Fibroblast of pulmonary artery (primary cell): ENCODE results near the gene DOHH.

ENCODE experiments used
- DNase-seq: peaks from one replicate; pipeline ENCODE4 v3.0.0-alpha.2; 2010; ENCODE audit warnings: low read depth
- H3K4me3 ChIP-seq: replicated peaks from 2 replicates; pipeline ENCODE4 v1.5.1; 2011; ENCODE audit warnings: low read depth, mild to moderate bottlenecking, control low read depth, low read length, moderate library complexity
- TF ChIP-seq, protein P1 (sequence below): IDR thresholded peaks from 2 replicates; pipeline ENCODE4 v1.5.1; 2011; ENCODE audit warnings: mild to moderate bottlenecking, control low read depth, low read length, inconsistent platforms; ENCODE audit errors: missing control alignments

Gene DOHH

GRCh38 chr19:3499738-3500428 lies 591 bp downstream of the DOHH start:
- TF ChIP-seq, protein P1, sequence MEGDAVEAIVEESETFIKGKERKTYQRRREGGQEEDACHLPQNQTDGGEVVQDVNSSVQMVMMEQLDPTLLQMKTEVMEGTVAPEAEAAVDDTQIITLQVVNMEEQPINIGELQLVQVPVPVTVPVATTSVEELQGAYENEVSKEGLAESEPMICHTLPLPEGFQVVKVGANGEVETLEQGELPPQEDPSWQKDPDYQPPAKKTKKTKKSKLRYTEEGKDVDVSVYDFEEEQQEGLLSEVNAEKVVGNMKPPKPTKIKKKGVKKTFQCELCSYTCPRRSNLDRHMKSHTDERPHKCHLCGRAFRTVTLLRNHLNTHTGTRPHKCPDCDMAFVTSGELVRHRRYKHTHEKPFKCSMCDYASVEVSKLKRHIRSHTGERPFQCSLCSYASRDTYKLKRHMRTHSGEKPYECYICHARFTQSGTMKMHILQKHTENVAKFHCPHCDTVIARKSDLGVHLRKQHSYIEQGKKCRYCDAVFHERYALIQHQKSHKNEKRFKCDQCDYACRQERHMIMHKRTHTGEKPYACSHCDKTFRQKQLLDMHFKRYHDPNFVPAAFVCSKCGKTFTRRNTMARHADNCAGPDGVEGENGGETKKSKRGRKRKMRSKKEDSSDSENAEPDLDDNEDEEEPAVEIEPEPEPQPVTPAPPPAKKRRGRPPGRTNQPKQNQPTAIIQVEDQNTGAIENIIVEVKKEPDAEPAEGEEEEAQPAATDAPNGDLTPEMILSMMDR, result no peak
- no peak for DNase-seq
- H3K4me3 ChIP-seq, result peak overlapping the region; percentile 80

DNA sequence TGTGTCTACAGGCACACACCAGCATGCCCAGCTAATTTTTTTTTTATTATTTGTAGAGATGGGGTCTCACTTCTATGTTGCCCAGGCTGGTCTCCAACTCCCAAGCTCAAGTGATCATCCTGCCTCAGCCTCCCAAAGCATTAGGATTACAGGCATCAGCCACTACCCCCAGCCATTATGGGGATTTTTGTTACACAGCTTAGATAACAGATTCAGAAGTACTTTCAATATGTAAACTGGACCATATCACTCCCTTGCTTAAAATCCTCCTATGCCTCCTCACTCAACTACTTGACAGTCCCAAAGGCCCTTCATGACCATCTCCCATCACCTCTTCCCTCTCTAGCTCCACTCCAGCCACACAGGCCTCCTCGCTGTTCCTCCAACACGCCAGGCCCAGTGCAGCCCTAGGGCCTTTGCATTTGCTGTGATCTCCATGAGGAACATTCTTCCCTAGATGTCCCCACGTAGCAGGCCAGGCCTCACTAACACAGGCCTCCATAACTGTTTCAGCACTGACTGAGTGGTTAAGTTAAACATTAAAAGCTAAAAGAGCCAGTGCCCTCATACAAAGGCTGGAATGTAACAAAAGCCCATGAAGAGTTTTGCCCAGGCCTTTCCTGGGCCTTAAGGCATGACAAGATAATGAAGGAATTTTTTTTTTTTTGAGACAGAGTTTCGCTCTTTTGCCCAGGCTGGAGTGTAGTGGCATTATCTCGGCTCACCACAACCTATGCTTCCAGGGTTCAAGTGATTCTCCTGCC lies 2.5 kb downstream of the DOHH start:
- no peak overlapping the region for H3K4me3 ChIP-seq
- DNase-seq, result no peak
- TF ChIP-seq, protein P1, result no peak

DNA sequence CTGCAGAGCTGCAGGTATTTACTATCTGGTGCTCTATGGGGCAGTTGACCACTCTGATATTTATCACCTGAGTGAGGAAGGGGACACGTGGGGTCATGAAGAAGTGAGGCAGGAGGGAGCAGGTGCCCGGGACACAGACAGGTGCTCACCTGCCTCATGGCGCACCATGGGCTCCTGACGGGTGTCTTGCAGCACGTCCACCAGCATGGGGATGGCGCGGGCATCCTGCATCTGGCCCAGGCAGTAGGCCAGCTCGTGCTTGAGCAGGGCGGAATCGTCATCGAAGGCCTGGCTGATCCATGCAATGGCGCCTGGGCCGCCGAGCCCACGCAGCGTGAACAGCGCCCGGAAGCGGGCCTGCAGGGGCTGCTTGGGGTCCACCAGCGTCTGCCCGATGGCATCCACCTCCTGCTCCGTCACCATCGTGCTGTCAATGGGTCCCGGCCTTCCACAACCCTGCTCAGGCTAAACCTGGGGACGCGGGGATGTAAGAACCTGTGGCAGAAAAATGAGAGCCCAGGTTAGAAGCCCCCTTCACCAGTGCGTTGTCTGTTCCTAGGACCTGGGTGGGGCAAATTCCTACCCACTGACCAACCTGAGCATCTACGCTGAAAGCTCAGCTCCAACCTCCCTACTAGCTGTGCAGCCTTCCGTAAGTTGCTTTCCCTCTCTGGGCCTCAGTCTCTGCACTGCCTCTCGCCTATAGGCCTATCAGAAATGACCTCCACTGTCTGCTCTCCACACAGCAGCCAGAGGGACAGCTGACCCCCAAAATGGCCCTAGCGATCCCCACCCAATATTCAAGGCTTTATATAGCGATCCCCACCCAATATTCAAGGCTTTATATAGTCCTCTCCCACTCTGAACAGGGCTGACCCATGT lies 3.8 kb downstream of the DOHH start:
- TF ChIP-seq, protein P1, result no peak
- no peak overlapping the region for H3K4me3 ChIP-seq
- DNase-seq, result no peak

DNA sequence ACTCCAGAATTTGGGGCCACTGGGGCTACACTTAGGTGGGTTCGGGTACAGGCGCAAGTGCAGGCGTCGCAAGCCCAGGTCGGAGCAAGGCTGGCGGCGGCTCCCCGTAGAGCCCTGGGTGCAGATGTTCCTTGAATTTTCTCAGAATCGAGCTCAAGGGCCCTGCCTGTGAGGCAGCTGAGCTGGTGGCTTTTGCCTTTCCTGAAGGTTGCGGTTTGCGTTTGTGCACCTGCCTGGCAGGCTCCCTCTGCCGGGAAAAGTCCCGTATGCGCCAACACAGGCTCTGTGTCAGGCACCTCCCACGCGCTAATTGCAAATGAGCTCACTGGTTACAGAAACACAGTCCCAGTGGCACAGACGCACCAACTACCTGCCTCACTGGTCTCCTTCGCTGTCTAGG lies 5.9 kb downstream of the DOHH start:
- no peak for DNase-seq
- H3K4me3 ChIP-seq, result no peak overlapping the region
- TF ChIP-seq, protein P1, result no peak

GRCh38 chr19:3494051-3494450 lies 6.4 kb downstream of the DOHH start:
- TF ChIP-seq, protein P1, result no peak
- no peak for DNase-seq
- no peak overlapping the region for H3K4me3 ChIP-seq

DNA sequence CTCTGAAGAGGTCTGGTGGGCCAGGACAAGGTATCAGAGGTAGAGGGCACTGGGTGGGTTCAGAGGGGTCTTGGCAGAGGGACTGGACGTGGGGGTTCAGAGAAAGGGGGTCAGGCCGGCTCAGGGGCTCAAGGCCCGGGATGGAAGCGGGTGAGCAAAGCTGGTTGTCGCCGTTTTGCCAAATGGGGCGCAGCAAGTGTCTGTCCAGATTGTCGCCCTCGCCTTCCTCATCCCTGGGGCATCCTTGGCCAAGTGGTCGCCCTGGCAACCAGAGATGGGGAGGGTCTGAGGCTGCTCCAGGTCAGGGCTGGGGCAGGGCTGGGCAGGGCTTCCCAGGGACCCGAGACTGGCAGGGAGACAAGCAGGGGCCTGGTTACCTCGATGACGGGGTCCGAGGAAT lies 6.8 kb downstream of the DOHH start:
- DNase-seq, result no peak
- TF ChIP-seq, protein P1, result no peak
- H3K4me3 ChIP-seq, result no peak overlapping the region
